Left cardiac atrium (tissue), 4 donors: ENCODE measurements around the gene UACA. TPM values are rescaled to one million over a fixed set of nuclear protein-coding genes. Genes with fewer than 3 reads are reported as not detected.
A peak's percentile ranks its signal among the peaks of the same experiment; 100 is the strongest.
"Not testable (repeated sequence)": the region's sequence is repeated elsewhere in the genome, so short reads cannot be mapped to it uniquely, and the experiment has no call there.

Experiments
- ATAC-seq, 2 donors: fragments of 200-7000 bp; cut with Tn5 transposase; one replicate each; pipeline ENCODE4 v1.9.1; 2020; ENCODE audit warnings: mild to moderate bottlenecking in 2 of 2, moderate library complexity in 2 of 2
- DNase-seq: peaks from one replicate; pipeline ENCODE4 v3.0.0-alpha.2; 2020
- intact Hi-C, 2 donors: fragments of 100-400 bp; cut with DNase I; formaldehyde crosslinking; loops; one replicate each; pipeline versions ENCODE4 v1.14.1 to v1.15.1; 2022 to 2023
- long read RNA-seq: library from polyadenylated mRNA; unstranded; transcript quantifications from one replicate; pipeline ENCODE4 v2.0.0, GENCODE V29; 2021
- total RNA-seq, 2 donors: library from RNA; stranded (reverse); fragmentation: NEBNext Ultra II Directional; extraction: Animal tissue kit (Norgen Biotek cat#: 25700); gene quantifications; one replicate each; pipeline ENCODE4 v1.2.1, GENCODE V29; 2021
- donor health status: DM: no; HTN: yes; CAD: no.
- donor health status: DM: no; HTN: yes; CAD: no; lungs with severe emphysema.
- donor health status: DM: yes; HTN: yes; CAD: no.
- donor health status: Dilated cardiomyopathy.

The UACA gene, protein sequence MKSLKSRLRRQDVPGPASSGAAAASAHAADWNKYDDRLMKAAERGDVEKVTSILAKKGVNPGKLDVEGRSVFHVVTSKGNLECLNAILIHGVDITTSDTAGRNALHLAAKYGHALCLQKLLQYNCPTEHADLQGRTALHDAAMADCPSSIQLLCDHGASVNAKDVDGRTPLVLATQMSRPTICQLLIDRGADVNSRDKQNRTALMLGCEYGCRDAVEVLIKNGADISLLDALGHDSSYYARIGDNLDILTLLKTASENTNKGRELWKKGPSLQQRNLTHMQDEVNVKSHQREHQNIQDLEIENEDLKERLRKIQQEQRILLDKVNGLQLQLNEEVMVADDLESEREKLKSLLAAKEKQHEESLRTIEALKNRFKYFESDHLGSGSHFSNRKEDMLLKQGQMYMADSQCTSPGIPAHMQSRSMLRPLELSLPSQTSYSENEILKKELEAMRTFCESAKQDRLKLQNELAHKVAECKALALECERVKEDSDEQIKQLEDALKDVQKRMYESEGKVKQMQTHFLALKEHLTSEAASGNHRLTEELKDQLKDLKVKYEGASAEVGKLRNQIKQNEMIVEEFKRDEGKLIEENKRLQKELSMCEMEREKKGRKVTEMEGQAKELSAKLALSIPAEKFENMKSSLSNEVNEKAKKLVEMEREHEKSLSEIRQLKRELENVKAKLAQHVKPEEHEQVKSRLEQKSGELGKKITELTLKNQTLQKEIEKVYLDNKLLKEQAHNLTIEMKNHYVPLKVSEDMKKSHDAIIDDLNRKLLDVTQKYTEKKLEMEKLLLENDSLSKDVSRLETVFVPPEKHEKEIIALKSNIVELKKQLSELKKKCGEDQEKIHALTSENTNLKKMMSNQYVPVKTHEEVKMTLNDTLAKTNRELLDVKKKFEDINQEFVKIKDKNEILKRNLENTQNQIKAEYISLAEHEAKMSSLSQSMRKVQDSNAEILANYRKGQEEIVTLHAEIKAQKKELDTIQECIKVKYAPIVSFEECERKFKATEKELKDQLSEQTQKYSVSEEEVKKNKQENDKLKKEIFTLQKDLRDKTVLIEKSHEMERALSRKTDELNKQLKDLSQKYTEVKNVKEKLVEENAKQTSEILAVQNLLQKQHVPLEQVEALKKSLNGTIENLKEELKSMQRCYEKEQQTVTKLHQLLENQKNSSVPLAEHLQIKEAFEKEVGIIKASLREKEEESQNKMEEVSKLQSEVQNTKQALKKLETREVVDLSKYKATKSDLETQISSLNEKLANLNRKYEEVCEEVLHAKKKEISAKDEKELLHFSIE (N-terminal part only)
- 10 to 100 TPM; 28.2 to 37.6 TPM for total RNA-seq
- long read RNA-seq, partial matches to known transcripts, result 42 of 50 reads
- long read RNA-seq, other reads (novel, unspliced or antisense), result 8 of 50 reads

DNA sequence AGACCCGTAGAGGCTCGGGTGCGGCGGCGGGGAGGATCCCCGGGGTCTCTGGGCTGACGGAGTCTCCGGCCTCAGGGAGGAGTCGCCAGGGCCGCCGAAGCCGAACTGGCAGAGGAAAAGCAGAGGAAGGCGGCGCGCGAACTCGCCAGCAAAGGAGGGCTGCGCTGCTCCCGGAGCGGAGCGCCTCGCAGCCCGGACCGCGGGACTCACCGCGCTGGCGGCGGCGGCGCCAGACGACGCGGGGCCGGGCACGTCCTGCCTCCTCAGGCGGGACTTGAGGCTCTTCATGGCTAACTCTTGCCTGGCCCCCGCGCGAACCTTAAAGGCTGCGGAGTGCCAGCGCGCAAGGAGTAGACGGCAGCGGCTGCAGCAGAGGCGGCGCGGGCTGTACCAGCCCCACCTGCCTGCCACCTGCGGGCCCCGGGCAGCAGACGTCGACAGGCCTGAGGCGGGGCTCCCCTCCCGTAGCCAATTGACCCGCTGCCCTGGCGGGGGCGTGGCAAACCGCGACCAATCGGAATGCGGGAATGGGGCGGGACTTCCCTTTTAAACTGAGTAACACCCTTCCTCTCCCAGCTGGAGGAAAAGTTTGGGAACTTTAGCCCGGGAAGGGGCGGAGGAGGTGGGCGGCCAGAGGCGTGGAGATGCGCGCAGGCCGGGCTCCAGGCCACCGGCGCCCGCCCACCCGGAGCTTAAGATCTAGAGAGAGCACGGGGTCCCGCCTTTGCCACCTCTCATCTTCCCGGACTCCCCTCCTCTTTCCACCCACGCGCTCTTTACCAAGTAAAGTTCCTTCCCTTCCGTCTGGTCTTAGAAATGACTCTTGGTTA is at the start of gene UACA:
TSS of gene UACA (minus strand) at position 439 of the 830 bp plus-strand sequence. CDS start at position 288, 151 bp downstream.
- intact Hi-C loops, result loop anchor here in 1 of 2 donors (10.0 kb wide), 1 partner anchor 69 kb away; no protein-coding TSS in a partner anchor
- peak; percentile 95 for DNase-seq
- ATAC-seq, result peak; percentile 98

DNA sequence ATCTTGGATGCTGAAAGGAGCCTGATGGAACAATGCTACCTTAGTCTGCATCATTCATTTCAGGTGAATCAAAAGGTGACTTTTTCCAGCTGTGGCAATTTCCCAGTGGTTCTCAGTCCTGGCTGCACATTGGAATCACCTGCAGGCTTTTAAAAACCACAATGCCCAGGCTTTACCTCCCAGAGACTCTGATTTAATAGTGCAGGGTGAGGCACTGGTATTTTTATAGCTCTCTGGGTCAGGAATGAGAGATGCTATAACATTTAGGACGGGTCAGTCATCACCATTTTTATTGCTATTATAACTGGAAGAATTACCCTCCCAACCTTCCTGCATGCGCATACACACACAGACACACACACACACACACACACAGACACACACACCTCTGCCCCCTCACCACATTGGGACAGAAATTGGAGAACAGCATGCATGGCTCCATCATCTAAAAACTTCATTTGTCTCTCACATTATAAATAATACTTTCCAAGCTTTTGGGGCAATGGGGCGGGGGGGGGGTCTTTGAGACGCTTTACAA is 49.5 kb upstream of the UACA start:
- ATAC-seq, result no peak
- intact Hi-C loops, result loop anchor here (2.0 to 10.0 kb wide), 2 partner anchors 128 to 134 kb away; no protein-coding TSS in a partner anchor
- no peak for DNase-seq

DNA sequence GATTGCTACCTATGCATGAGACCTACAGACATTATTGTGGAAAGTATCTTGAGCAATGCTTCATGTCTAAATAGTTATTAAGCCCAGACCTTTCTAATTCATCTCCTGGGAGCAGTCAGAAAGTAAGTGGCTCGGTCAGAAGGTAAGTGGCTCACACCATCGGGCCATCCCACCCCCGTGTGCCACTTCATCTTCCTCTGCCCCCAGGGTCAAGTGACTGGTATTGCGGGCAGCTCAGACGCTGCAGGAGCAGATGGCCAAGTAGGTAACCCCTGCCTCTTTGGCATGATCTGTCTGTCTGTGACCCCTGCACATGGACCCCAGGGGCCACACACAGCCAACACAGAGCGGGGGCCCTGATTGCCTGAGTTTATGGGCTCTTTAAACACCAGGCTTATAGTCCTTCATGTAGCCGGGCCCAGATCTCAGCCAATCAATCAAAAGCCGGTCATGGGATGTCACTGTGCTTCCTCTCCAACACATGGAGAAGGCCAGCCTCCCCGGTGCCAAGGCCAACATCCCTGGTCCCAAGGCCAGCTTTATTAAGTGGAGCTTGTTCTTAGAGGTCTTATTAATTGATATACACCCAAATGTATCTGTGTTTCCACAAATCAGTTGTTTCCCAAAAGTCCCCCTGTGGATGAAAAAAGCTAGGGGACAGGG is 47.7 kb upstream of the UACA start:
- ATAC-seq, result no peak
- DNase-seq, result no peak

DNA sequence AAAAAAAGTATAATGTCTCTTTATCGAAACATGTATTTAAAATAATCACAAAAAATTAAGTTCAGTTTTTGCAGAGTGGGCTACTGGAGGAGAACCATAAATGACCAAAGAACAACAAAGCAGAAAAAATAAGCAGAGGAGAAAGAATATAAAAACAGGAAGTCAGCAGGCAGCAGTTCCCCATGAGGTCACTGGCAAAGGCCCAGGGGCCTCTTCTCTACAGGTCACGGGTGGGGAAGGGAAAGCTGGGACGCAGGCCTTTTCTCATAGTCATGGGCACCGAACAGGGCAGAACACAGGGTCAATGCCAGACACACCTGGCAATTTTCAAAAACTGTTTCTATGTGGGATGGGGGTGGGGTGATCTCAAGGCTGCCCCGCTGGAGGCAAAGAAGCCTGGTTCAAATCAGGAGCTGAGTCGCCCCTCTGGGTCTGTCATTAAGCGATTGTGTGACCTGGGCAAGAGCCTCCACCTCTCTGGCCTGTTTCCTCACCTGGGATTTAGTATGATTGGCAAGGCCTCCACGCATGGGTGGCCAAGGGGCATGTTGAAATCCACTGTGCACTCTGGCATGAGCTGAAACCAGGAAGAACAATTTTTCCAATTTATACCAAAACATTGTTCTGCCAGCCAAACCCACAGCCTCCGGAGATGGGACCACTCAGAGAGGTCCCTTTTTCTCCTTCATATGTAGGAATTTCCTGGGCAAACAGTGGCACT is 43.8 kb upstream of the UACA start:
- DNase-seq (peak; percentile 65), ATAC-seq (peak in 1 of 2 donors; percentile 63)
- intact Hi-C loops, result no loop called here

More for the DNA sequence above, 47.7 kb upstream of the UACA start:
- intact Hi-C loops, result loop anchor here in 1 of 2 donors (10.0 kb wide), 1 partner anchor 126 kb away; no protein-coding TSS in a partner anchor

DNA sequence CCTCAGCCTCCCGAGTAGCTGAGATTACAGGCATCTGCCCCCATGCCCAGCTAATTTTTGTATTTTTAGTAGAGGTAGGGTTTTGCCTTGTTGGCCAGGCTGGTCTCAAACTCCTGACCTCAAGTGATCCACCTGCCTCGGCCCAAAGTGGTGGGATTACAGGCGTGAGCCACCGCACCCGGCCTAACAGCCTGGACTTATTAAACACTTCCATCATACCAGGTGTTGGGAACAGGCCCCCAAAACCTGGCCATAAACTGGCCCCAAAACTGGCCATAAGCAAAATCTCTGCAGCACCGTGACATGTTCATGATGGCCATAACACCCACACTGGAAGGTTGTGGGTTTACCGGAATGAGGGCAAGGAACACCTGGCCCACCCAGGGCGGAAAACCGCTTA is 41.0 kb upstream of the UACA start:
- ATAC-seq, intact Hi-C loops, DNase-seq: not testable (repeated sequence)

DNA sequence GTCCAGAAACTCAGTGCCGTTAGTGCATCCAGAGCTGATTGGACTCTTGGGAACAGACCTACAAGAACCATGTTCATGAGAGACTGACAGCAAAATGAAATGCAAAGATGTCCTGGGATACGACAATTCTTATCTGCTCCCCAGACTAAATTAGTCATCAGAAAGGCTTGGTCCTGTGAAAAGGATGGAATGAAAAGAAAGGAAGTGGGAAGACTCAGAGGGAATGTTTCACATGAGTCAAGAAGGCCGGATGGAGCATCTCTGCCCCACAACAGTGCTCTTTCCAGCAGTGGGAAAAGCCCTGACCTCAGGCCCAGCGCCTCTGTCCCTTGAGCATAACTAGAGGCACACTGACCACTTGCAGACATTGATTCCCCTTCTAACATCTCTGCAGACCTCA is 39.3 kb upstream of the UACA start:
- intact Hi-C loops, result no loop called here
- peak in 1 of 2 donors; percentile 41 for ATAC-seq
- no peak for DNase-seq

DNA sequence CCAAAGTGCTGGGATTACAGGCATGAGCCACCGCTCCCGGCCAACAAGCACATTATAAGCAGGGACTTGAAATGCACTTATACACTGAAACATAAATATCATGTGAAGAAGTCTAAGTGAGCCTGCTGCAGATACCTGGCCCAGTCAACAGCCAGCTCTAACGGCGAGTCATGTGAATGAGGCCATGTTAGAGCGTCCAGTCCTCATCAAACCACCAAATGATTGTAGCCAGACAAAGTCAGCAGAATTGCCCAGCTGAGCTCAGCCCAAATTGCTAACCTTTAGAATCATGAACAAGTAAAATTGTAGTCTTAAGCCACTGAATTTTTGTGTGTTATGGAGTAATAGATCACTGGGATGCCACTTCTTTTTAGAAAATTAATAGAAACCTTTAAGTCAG is 37.8 kb upstream of the UACA start:
- intact Hi-C loops, result no loop called here
- ATAC-seq (no peak), DNase-seq (no peak)

DNA sequence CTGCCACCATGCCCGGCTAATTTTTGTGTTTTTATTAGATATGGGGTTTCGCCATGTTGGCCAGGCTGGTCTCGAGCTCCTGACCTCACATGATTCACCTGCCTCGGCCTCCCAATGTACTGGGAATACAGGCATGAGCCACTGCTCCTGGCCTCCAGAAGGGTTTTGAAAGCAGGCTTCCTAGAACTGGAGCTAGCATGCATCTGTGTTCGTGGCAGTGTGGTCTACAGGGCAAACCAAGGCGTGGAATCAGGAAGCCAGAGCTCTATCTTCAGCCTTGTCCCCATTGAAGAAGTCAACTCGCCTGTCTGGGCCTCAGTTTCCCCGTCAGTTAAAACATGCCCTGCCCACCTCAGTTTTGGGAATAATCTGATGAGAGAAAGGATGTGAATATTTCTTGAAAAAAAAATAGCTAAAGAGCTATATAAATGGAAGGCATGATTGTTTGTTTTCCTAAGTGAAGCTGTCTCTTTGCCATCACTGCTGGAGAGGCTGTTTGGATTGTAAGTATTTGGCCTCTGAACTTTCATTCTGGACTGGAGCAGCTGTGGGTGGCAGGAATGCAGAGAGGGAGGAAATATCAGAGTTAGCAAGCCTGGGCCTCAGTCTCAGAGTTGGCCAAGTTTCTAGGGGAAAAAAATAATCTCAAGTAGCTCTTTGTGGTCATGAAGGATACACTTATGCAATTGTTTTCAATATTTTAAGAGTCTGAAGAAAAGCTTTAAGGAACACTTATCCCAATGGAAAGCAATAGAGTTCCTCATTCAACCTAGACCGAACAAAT is 36.5 kb upstream of the UACA start:
- intact Hi-C loops, result no loop called here
- DNase-seq, result peak; percentile 40

DNA sequence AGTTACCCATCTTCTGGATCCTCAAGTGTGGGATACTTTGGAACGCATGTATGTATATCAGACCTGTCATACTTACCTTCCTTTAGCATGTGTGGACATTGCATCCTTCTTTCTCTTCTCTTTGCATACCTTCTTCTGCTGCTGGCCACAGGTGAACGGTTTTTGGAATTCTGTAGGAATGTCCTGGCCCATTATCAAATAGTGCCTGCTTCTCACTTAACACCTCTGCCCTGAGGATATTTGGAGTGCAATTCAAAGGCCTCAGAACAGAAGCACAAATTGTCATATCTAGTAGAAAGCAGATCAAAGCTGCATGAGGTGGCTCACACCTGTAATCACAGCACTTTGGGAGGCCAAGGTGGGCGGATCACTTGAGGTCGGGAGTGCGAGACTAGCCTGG is 34.1 kb upstream of the UACA start:
- intact Hi-C loops, result no loop called here
- DNase-seq (no peak), ATAC-seq (no peak)

More for the DNA sequence above, 36.5 kb upstream of the UACA start:
- peak; percentile 91 to 92 for ATAC-seq

DNA sequence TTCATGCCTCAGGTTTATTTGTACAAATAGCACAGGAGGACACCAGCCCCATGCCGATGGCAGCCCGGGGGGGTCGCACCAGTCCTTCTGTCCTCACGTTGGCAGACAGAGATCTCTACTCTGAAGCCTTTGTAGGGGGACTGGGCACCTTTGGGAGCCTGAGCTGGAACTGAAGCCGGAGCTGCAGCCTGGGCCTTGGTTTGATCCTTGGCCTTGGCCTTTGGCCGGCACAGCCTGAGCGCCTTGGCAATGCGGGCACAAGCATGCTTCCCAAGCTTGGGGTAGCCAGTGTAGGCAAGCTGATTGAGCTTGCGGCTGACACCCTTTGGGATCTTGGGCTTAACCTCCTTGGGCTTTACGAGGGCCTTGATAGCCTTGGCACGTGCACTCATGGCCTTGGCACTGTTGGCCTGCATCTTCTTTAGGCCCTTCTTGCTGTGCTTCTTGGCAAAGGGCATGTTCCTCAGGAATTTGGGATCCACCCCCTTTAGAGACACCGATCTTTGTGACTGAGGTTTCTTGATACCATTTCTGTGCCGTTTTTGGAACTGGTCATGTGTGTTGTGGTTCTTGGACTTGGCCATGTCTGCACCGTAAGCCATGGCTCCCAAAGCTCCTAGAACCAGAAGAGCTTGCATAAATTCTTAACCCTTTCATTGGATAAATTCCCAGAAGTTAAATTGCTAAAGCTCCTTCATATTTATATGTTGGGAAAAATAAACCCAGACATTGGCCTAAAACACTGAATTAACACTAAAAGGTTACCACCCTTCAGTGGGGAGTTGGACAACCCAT is 33.4 kb upstream of the UACA start:
- ATAC-seq, result no peak
- no peak for DNase-seq
- intact Hi-C loops, result no loop called here

DNA sequence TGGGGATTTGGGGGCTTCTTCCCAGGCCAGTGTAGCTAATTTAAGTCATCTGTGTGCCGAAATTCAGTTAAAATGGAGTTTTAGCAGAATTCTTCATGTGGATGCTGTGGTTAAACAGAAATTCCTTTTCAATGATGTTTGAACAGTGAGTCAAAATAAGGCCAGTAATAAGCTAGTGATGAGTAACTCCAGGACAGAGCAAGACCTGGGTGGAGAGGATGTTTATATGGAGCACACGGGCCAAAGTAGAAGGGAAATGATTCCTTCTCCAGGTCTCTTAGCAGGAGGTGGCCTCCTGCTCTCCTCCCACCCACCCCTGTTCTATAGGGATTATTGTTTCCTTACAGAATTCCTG is 31.9 kb upstream of the UACA start:
- peak in 1 of 2 donors; percentile 84 for ATAC-seq
- DNase-seq, result no peak
- intact Hi-C loops, result no loop called here

DNA sequence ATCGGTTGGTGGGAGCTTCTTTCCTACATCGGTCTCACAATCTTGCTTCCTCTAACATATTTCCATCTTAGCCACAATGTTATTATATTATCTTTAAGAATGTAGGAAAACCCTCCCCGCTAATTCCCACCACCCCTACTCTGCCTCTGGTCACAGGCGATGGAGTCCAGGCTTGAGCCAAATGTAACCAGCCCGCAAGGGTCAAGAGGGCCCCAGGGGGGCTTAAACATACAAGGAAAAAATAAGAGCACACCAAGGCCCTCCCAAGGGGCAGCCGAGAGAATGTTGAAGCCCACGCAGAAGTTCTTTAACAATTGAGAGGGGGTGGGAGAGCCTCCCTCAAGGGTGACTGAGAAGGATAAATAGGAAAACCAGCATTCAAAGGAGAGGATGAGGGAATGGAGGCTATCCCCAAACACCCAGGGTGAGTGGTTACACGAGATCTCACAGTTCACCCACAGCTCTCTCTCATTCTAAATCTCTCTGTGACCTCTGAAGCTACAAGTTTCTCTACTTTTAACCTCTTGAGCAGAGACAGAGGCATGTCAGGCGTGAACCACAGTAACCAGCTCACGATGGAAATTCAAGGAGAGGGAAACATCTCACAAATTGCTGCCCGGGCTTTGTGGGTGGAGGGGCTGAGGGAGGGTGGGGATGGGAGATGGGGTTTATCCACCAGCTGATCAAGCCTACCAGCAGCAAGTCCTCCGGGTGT is 31.4 kb upstream of the UACA start:
- no peak for DNase-seq
- intact Hi-C loops, result no loop called here

DNA sequence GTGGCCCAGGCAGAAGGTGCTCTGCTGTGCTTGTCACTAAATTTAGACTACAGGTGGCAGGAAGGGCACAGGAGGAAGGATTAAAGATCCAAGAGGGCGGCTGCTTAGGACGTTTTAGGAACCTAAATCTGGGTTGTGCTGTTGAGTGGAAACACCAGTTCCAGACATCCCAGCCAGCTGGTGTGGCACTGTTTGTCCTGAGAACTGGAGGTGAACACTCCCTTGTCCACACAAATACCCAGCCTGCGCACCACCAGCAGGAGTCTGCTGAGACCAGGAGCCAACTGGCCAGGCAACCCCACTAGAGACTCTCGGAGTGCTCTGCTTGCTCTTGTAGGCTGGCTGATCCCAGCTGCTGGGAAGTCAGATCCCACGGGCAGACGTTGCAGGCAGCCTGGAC is 30.3 kb upstream of the UACA start:
- ATAC-seq (no peak), DNase-seq (no peak)
- intact Hi-C loops, result no loop called here

More for the DNA sequence above, 31.4 kb upstream of the UACA start:
- ATAC-seq, result peak in 1 of 2 donors; percentile 35

DNA sequence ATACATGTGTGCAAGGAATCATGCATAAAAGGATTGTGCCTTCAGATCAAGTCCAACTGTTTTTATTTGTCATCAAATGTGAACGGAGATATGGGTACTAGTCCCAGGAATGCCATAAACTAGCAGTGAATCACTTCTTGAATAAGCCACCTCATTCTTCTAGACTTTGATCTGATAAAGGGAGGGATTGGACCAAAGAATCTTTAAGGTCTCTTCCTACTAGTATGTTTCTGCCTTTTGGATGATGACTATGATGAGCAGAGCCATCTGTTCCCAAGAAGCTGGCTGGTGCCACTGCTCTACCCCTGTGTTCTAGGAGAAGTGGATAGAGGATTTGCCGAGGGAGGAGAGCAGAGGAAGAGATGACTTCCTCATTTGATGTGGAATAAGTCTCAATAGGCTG is 28.8 kb upstream of the UACA start:
- DNase-seq (no peak), ATAC-seq (no peak)
- intact Hi-C loops, result no loop called here
